ENCODE data around the gene SERPINA1.
"Not testable (repeated sequence)": the region's sequence is repeated elsewhere in the genome, so short reads cannot be mapped to it uniquely, and the experiment has no call there.

Gene SERPINA1

DNA sequence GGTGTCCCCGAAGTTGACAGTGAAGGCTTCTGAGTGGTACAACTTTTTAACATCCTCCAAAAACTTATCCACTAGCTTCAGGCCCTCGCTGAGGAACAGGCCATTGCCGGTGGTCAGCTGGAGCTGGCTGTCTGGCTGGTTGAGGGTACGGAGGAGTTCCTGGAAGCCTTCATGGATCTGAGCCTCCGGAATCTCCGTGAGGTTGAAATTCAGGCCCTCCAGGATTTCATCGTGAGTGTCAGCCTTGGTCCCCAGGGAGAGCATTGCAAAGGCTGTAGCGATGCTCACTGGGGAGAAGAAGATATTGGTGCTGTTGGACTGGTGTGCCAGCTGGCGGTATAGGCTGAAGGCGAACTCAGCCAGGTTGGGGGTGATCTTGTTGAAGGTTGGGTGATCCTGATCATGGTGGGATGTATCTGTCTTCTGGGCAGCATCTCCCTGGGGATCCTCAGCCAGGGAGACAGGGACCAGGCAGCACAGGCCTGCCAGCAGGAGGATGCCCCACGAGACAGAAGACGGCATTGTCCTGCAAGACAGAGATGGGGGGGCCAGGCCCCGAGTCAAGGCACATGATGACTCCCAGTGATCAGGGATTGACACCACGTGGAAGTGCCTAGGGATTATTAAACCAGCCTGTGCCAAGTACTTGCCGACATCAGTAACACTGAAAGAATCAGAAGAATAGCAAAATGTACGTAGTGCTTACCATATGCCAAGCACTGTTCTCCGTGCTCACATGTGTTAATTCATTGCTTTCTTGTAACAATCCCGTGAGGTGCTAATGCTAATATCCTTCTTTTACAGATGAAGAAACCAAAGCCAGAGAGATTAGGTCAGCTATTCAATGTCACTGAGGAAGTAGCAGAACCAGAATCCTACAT, 5.4 kb downstream of the SERPINA1 start:
- no peak for DNase-seq

- no peak for DNase-seq
These were observed 6.2 kb downstream of the SERPINA1 start for GRCh38 chr14:94382099-94382715.

- no peak for DNase-seq
These were observed 7.0 kb downstream of the SERPINA1 start for GRCh38 chr14:94381149-94382030.

DNA sequence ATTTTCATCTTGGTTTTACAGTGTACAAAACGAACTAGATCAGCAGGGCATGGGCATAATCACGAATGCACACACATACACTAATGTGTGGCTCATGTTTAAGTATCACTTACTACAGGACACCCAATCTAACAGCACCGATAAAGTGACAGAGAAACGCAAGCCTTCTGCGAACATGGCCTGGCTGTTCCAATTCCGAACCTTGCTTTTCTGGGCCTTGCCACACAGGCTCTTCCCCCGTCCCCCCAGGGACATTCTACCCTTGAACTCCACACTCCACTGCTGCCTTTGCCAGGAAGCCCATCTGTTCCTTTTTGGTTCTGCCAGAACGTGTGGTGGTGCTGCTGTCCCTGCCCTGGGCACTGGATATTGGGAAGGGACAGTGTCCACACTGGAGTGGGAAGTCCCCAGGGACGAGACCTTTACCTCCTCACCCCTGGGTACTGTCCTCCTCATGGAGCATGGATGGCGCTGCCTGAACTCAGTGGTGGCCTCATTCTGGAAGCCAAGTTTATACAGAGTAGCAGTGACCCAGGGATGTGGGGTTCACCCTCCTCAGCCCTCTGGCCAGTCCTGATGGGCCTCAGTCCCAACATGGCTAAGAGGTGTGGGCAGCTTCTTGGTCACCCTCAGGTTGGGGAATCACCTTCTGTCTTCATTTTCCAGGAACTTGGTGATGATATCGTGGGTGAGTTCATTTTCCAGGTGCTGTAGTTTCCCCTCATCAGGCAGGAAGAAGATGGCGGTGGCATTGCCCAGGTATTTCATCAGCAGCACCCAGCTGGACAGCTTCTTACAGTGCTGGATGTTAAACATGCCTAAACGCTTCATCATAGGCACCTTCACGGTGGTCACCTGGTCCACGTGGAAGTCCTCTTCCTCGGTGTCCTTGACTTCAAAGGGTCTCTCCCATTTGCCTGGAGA, 7.9 kb downstream of the SERPINA1 start:
- DNase-seq, result no peak

- DNase-seq, result no peak
These were observed 8.8 kb downstream of the SERPINA1 start for GRCh38 chr14:94379291-94380224.

- DNase-seq, result no peak
These were observed 9.7 kb downstream of the SERPINA1 start for GRCh38 chr14:94378527-94379290.

GRCh38 chr14:94377866-94378470, 10.4 kb downstream of the SERPINA1 start:
- no peak for DNase-seq

GRCh38 chr14:94376976-94377865, 11.2 kb downstream of the SERPINA1 start:
- no peak for DNase-seq

DNA sequence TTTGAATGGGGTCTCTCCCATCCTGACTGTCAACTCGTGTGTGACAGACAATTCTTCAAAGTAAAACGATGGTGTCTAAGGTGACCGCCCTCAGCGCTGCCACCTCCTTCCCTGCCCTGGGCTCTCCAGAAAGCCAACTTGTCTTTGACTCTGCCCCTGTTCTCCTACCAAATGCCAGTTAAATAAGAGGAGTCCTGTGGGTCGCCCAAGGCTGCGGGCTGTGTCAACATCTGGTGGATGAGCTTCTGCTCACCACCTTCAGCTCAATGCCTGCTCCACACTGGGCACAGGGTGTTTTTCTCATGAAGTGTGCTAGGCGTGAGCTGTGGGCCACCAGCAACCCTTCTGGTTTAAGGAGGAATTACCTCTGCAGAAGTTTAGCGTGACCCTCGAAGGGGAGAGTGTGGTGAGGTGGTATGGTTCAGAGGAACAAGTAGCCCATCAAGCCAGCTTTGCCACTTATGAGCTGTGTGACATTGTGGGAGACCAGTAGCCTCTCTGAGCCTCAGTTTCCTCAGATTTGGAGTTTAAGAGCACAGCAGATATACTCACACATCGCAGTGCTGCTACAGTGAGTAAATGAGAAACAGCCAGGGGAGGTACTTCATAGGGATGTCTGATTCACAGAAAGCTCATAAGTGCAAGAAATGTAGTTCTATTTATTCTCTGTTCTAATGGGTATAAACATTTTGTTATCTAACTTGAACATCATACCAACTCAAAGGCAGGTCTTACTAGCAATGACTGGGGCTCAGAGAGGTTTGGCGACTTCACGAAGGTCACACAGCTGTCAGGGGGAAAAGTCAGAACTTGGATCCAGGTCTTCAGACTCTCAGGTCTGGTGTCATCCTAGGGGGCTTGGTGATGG, 12.1 kb downstream of the SERPINA1 start:
- no peak for DNase-seq

DNA sequence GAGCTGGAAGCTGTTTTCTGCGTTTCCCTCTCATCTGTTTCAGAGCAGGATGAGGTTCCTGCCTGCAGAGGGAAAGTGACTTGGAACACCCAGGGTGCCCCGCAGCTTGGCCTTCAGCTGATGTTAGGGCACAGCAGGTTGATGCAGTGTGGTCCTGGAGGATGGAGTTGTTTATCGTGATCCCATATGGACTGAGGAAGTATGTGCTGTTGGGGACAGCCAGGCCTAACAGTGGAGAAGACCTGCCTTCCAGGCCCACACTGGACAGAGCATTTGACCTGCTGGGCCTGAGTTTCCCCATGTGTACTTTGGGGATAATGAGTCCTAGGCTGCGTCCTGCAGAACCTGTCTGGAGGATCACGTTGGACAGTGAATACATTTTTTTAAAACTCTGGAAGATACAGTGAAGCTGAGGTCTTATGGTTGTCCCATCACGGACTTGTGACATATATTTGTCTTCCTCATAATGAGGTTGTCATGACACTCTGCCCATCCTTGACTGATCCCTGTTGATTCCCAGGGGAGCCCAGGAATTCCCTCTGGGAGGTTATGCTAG, 12.8 kb downstream of the SERPINA1 start:
- no peak for DNase-seq

- DNase-seq, result no peak
These were observed 13.6 kb downstream of the SERPINA1 start for GRCh38 chr14:94374749-94375260.

- no peak for DNase-seq
These were observed 14.3 kb downstream of the SERPINA1 start for GRCh38 chr14:94374116-94374515.

DNA sequence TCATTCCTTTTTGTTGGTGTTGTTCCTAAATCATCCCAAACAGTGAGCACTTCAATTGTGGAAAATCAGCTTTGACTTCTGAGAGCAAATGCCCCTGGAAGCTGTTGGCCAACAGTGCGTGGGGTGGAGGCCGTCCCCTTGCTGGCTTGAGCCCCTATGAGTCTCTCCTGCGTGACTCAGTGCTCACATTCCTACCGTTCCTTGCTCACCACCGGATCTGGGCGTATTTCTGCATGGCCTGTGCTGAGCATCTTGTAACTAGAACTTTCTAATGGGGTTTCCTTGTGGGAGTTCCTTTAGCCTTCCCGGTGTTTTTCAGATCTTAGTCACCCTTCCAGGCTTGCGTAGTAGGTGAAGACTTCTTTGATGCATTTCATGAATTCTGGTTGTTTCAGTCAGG, 14.7 kb downstream of the SERPINA1 start:
- DNase-seq, result no peak

DNA sequence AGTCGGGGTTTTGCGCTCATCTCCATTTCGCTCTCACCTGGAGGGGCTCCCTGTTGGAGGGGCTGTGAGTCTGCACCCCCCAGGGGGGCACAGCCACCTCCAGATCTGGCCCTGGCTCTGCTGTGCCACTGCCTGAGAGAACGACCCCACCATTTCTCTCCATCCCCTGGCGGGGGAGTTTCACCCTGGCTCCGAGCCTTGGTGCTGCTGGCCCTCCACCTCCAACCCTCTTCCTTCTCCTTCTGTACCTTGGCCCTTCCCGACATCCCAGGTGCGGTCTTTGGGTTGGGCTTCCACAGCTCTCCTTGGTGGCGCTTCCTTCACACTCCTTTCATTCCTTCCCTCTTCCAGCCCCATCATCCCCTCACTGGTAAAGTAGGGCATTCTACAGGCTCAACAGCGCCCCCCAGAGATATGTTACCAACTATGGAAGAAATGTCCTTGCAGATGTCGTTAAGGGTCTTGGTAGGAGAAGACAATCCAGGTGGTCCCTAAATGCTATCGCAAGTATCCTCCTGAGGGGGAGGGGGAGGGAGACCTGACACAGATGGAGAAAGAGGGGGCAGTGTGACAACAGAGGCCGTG, 16.3 kb downstream of the SERPINA1 start:
- DNase-seq, result no peak

- no peak for DNase-seq
These were observed 17.9 kb downstream of the SERPINA1 start for GRCh38 chr14:94370524-94370910.

- DNase-seq, result not testable (repeated sequence)
These were observed 18.5 kb downstream of the SERPINA1 start for GRCh38 chr14:94369766-94370523.

Data from CD4-positive, alpha-beta T cell treated with Interleukin-4 for 4 hours (primary cell).